ENCODE data around the gene SORCS3.

The SORCS3 gene

GRCh38 chr10:104646146-104646545 lies 5.1 kb downstream of the SORCS3 start:
- DNase-seq (ENCODE audit: extremely low read depth, low read depth), result no peak
- no peak for TF ChIP-seq CTCF (IDR thresholded peaks at IDR 0.05; ENCODE audit: low read depth, low read length, missing control alignments)
- H3K4me3 ChIP-seq (replicated peaks; ENCODE audit: low read depth, low read length), result no peak overlapping the region

- TF ChIP-seq CTCF (IDR thresholded peaks at IDR 0.05; ENCODE audit: low read depth, low read length, missing control alignments), result no peak
- no peak overlapping the region for H3K4me3 ChIP-seq (replicated peaks; ENCODE audit: low read depth, low read length)
- DNase-seq (ENCODE audit: extremely low read depth, low read depth), result no peak
These were observed 7.3 kb downstream of the SORCS3 start for GRCh38 chr10:104648421-104648820.

- H3K4me3 ChIP-seq (replicated peaks; ENCODE audit: low read depth, low read length), result no peak overlapping the region
- no peak for TF ChIP-seq CTCF (IDR thresholded peaks at IDR 0.05; ENCODE audit: low read depth, low read length, missing control alignments)
- DNase-seq (ENCODE audit: extremely low read depth, low read depth), result no peak
These were observed 9.0 kb downstream of the SORCS3 start for GRCh38 chr10:104650072-104650471.

- TF ChIP-seq CTCF (IDR thresholded peaks at IDR 0.05; ENCODE audit: low read depth, low read length, missing control alignments), result no peak
- no peak overlapping the region for H3K4me3 ChIP-seq (replicated peaks; ENCODE audit: low read depth, low read length)
- DNase-seq (ENCODE audit: extremely low read depth, low read depth), result no peak
These were observed 9.7 kb downstream of the SORCS3 start for GRCh38 chr10:104650635-104651331.

GRCh38 chr10:104657036-104657435 lies 15.9 kb downstream of the SORCS3 start:
- DNase-seq (ENCODE audit: extremely low read depth, low read depth), result no peak
- TF ChIP-seq CTCF (IDR thresholded peaks at IDR 0.05; ENCODE audit: low read depth, low read length, missing control alignments), result no peak
- H3K4me3 ChIP-seq (replicated peaks; ENCODE audit: low read depth, low read length), result no peak overlapping the region

GRCh38 chr10:104657457-104657856 lies 16.4 kb downstream of the SORCS3 start:
- DNase-seq (ENCODE audit: extremely low read depth, low read depth), result no peak
- TF ChIP-seq CTCF (IDR thresholded peaks at IDR 0.05; ENCODE audit: low read depth, low read length, missing control alignments), result no peak
- no peak overlapping the region for H3K4me3 ChIP-seq (replicated peaks; ENCODE audit: low read depth, low read length)

- no peak for DNase-seq (ENCODE audit: extremely low read depth, low read depth)
- no peak overlapping the region for H3K4me3 ChIP-seq (replicated peaks; ENCODE audit: low read depth, low read length)
- no peak for TF ChIP-seq CTCF (IDR thresholded peaks at IDR 0.05; ENCODE audit: low read depth, low read length, missing control alignments)
These were observed 17.0 kb downstream of the SORCS3 start for GRCh38 chr10:104658067-104658466.

Measured in HFF-Myc (cell line).